ENCODE measurements around the gene LAX1.
A peak's percentile ranks its signal among the peaks of the same experiment; 100 is the strongest.

Gene LAX1

DNA sequence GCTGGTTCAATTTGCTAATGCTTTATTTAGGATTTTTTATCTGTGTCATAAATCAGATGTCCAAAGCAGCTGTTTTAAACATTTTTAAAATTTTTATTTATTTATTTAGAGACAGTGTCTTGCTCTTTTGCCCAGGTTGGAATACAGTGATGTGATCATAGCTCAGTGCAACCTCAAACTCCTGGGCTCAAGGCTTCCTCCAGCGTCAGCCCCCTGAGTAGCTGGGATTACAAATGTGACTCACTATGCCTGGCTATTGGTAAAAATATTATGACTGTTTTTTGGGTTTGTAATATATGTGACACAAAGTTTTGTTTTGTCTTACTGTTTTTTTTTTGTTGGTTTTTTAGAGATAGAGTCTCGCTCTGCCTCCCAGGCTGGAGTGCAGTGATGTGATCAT is 42.2 kb downstream of the LAX1 start:
- TF ChIP-seq EZH2phosphoT487 (IDR thresholded peaks at IDR 0.05; ENCODE audit: low read depth), result no peak
- TF ChIP-seq, protein P1, sequence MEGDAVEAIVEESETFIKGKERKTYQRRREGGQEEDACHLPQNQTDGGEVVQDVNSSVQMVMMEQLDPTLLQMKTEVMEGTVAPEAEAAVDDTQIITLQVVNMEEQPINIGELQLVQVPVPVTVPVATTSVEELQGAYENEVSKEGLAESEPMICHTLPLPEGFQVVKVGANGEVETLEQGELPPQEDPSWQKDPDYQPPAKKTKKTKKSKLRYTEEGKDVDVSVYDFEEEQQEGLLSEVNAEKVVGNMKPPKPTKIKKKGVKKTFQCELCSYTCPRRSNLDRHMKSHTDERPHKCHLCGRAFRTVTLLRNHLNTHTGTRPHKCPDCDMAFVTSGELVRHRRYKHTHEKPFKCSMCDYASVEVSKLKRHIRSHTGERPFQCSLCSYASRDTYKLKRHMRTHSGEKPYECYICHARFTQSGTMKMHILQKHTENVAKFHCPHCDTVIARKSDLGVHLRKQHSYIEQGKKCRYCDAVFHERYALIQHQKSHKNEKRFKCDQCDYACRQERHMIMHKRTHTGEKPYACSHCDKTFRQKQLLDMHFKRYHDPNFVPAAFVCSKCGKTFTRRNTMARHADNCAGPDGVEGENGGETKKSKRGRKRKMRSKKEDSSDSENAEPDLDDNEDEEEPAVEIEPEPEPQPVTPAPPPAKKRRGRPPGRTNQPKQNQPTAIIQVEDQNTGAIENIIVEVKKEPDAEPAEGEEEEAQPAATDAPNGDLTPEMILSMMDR (IDR thresholded peaks at IDR 0.05; ENCODE audit: low read depth, low read length), result no peak
- H4K20me1 ChIP-seq (ENCODE audit: insufficient read depth, low read length), result peaks cover 40% of the 10 kb centered on the region
- no peak overlapping the region for H2AFZ ChIP-seq (ENCODE audit: low read depth, low read length)
- H3K4me1 ChIP-seq (ENCODE audit: low read length), result no peaks in the 10 kb centered on the region
- no peaks in the 10 kb centered on the region for H3K27me3 ChIP-seq (ENCODE audit: low read depth, low read length)
- peaks cover 36% of the 10 kb centered on the region for H3K36me3 ChIP-seq (replicated peaks; ENCODE audit: low read depth, low read length)
- no peak overlapping the region for H3K4me2 ChIP-seq (ENCODE audit: low read length)
- peaks cover 98% of the 10 kb centered on the region for H3K79me2 ChIP-seq (ENCODE audit: low read length)
- no peaks in the 10 kb centered on the region for H3K9me3 ChIP-seq (ENCODE audit: insufficient read depth, low read length)
- no peak overlapping the region for H3K4me3 ChIP-seq (ENCODE audit: low read length)
- H3K9ac ChIP-seq (ENCODE audit: low read length), result no peak overlapping the region
- no peak overlapping the region for H3K27ac ChIP-seq (ENCODE audit: low read length)

DNA sequence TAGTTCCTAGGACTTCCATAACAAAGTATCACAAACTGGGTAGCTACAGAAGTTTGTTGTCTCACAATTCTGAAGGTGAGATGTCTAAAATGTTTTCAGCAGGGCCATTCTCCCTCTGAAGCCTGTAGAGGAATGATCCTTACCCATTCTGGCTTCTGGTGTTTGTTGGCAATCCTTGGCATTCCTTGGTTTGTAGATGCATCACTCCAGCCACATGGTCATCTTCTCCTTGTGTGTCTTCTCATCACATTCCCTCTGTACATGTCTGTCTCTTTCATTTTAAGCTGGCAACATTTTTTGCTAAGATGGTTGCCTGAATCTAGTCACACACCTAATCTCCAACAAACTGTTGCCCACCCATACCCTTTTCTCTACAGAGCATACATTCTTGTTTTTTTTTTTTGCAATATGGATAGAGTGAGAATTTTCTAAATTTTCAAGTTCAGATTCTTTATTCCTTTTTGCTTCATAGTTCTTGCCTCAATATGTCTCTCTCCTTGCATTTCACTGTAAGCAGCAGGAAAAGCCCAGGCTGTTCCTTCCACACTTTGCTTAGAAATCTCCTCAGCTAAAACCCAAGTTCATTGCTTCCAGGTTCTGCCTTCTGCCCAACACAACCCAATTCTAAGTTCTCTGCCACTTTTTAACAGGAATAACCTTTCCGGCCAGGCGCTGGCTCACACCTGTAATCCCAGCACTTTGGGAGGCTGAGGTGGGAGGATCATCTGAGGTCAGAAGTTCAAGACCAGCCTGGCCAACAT is 48.8 kb downstream of the LAX1 start:
- H4K20me1 ChIP-seq (ENCODE audit: insufficient read depth, low read length), result peaks cover 14% of the 10 kb centered on the region; the same call in 1 of the 2 replicates
- no peak overlapping the region for H3K4me3 ChIP-seq (ENCODE audit: low read length)
- TF ChIP-seq, protein P1 (IDR thresholded peaks at IDR 0.05; ENCODE audit: low read depth, low read length), result no peak
- no peak for TF ChIP-seq EZH2phosphoT487 (IDR thresholded peaks at IDR 0.05; ENCODE audit: low read depth)
- H3K36me3 ChIP-seq (replicated peaks; ENCODE audit: low read depth, low read length), result peaks cover 47% of the 10 kb centered on the region
- no peaks in the 10 kb centered on the region for H3K9me3 ChIP-seq (ENCODE audit: insufficient read depth, low read length)
- H3K4me1 ChIP-seq (ENCODE audit: low read length), result peaks cover 24% of the 10 kb centered on the region
- H3K79me2 ChIP-seq (ENCODE audit: low read length), result peaks cover 82% of the 10 kb centered on the region
- H3K27ac ChIP-seq (ENCODE audit: low read length), result no peak overlapping the region
- no peaks in the 10 kb centered on the region for H3K27me3 ChIP-seq (ENCODE audit: low read depth, low read length)
- no peak overlapping the region for H3K4me2 ChIP-seq (ENCODE audit: low read length)
- H2AFZ ChIP-seq (ENCODE audit: low read depth, low read length), result no peak overlapping the region
- no peak overlapping the region for H3K9ac ChIP-seq (ENCODE audit: low read length)

DNA sequence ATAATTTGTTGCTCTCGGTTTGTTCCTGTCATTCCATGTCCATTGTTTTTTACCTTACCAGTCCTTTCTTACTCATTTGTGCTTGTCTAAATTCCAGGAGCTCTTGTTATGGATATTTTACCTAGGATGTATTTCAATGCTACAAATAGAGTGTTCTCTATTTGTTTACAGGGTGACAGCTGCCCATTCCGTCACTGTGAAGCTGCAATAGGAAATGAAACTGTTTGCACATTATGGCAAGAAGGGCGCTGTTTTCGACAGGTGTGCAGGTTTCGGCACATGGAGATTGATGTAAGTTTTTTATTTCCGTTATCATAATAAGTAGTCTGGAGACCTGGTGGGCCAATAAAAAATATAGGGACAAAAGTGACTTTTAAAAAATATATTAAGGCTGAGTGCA is 53.4 kb downstream of the LAX1 start:
- H4K20me1 ChIP-seq (ENCODE audit: insufficient read depth, low read length), result peaks cover 21% of the 10 kb centered on the region
- H3K9me3 ChIP-seq (ENCODE audit: insufficient read depth, low read length), result no peaks in the 10 kb centered on the region
- peak overlapping the region; percentile 74 for H3K4me2 ChIP-seq (ENCODE audit: low read length)
- peaks cover 65% of the 10 kb centered on the region for H3K36me3 ChIP-seq (replicated peaks; ENCODE audit: low read depth, low read length)
- no peaks in the 10 kb centered on the region for H3K27me3 ChIP-seq (ENCODE audit: low read depth, low read length)
- peak overlapping the region; percentile 85 for H3K27ac ChIP-seq (ENCODE audit: low read length)
- H3K79me2 ChIP-seq (ENCODE audit: low read length), result peaks cover 80% of the 10 kb centered on the region
- TF ChIP-seq EZH2phosphoT487 (IDR thresholded peaks at IDR 0.05; ENCODE audit: low read depth), result no peak
- TF ChIP-seq, protein P1 (IDR thresholded peaks at IDR 0.05; ENCODE audit: low read depth, low read length), result no peak
- peak overlapping the region; percentile 43 for H3K9ac ChIP-seq (ENCODE audit: low read length)
- H2AFZ ChIP-seq (ENCODE audit: low read depth, low read length), result no peak overlapping the region
- H3K4me1 ChIP-seq (ENCODE audit: low read length), result peaks cover 43% of the 10 kb centered on the region
- H3K4me3 ChIP-seq (ENCODE audit: low read length), result peak overlapping the region; percentile 38; the same call in 1 of the 2 replicates

DNA sequence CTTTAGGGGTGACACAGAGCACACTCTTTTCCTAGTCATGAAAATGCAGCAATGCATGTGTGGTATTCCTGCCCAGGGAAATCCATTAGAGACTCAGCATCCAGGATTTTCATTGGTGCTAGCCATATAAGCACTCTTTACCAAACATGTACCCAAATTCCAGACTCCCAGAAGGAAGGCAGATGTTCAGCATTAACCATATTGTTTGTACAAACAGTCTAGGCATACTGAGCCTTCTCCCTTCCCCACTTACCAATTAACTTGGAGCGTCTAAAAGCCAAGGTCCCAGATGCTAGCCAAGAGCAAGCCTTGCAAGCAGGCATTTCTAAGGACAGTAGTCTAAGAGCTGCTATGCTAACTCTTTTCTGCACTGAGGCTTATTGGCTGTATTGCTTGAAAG is 58.3 kb downstream of the LAX1 start:
- TF ChIP-seq, protein P1 (IDR thresholded peaks at IDR 0.05; ENCODE audit: low read depth, low read length), result no peak
- TF ChIP-seq EZH2phosphoT487 (IDR thresholded peaks at IDR 0.05; ENCODE audit: low read depth), result no peak
- peaks cover 64% of the 10 kb centered on the region for H3K36me3 ChIP-seq (replicated peaks; ENCODE audit: low read depth, low read length)
- peak overlapping the region; percentile 48 for H3K9ac ChIP-seq (ENCODE audit: low read length)
- no peaks in the 10 kb centered on the region for H3K9me3 ChIP-seq (ENCODE audit: insufficient read depth, low read length)
- peaks cover 81% of the 10 kb centered on the region for H3K79me2 ChIP-seq (ENCODE audit: low read length)
- peak overlapping the region; percentile 20; the same call in 1 of the 2 replicates for H3K4me3 ChIP-seq (ENCODE audit: low read length)
- peaks cover 67% of the 10 kb centered on the region for H3K4me1 ChIP-seq (ENCODE audit: low read length)
- H3K27ac ChIP-seq (ENCODE audit: low read length), result peak overlapping the region; percentile 75
- no peak overlapping the region for H2AFZ ChIP-seq (ENCODE audit: low read depth, low read length)
- H4K20me1 ChIP-seq (ENCODE audit: insufficient read depth, low read length), result peaks cover 15% of the 10 kb centered on the region; the same call in 1 of the 2 replicates
- no peaks in the 10 kb centered on the region for H3K27me3 ChIP-seq (ENCODE audit: low read depth, low read length)
- peak overlapping the region; percentile 57 for H3K4me2 ChIP-seq (ENCODE audit: low read length)
